ENCODE measurements around the gene ABHD12. TPM values are rescaled to one million over a fixed set of nuclear protein-coding genes. Genes with fewer than 3 reads are reported as not detected.

Gene ABHD12
- total RNA-seq, 1 experiment from 2014 or later: 117 TPM

DNA sequence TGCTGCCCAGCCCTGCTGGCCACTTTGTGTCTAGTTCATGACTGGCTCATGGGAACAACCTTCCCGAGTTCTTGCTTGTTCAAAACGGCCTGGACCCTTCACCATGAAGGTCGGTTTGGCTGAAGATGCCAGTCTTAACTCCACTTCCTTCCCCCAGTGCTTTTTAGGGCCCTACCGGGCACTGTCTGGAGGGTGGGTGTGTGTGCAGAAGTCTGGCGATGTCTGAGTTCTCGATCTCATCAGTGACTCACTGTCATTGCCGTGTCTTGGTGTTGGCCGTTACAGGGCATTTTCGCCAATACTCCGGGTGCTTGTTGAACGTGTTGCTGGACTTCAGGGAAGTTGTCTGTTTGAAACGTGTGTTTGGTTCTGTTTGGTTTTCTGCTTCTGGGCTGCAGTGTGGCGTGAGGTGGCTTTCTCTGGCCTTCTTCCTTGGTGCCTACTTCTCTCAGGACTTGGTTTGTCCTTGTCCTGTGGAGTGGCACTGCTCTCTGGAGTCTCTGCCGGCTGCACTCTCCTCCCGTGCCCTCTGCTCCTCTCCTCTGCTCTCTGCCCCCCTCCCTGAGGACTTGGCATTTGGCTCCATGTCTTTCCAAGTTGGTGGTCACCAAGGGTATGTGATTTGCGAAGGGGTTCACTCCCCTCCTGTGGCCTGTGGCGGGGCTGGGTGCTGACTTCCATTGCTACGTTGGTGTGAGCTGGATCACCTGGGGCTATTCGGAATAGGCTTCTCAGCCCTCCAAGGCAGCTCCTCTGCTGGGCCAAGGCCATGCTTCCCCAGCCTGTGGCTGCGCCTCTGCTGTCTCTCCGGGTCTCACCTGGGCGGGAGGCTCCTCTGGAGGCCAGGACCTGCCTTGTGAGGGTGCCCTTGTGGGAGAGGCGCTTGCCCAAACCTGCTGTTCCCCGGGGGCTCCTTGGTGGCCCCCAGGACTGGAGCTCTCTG lies 104.5 kb downstream of the ABHD12 start:
- DNase-seq (ENCODE audit: low read depth in 1 of 2, low spot score in 2 of 2): peak in 1 of 2 experiments; percentile 37
- Histone ChIP-seq H3K36me3 (peaks cover 100% of the 10 kb centered on the region), H3K9me3 (replicated peaks) (no peaks in the 10 kb centered on the region), H3K4me3 (no peak overlapping the region), H3K27me3 (replicated peaks) (no peaks in the 10 kb centered on the region), H3K4me1 (replicated peaks) (no peaks in the 10 kb centered on the region), H3K27ac (no peak overlapping the region)

- Histone ChIP-seq H3K4me3 (no peak overlapping the region), H3K27ac (no peak overlapping the region), H3K4me1 (replicated peaks) (no peaks in the 10 kb centered on the region), H3K27me3 (replicated peaks) (no peaks in the 10 kb centered on the region), H3K9me3 (replicated peaks) (no peaks in the 10 kb centered on the region), H3K36me3 (peaks cover 100% of the 10 kb centered on the region)
- peak in 1 of 2 experiments; percentile 36 for DNase-seq (ENCODE audit: low read depth in 1 of 2, low spot score in 2 of 2)
Measured at GRCh38 chr20:25285091-25285647, 105.5 kb downstream of the ABHD12 start.

DNA sequence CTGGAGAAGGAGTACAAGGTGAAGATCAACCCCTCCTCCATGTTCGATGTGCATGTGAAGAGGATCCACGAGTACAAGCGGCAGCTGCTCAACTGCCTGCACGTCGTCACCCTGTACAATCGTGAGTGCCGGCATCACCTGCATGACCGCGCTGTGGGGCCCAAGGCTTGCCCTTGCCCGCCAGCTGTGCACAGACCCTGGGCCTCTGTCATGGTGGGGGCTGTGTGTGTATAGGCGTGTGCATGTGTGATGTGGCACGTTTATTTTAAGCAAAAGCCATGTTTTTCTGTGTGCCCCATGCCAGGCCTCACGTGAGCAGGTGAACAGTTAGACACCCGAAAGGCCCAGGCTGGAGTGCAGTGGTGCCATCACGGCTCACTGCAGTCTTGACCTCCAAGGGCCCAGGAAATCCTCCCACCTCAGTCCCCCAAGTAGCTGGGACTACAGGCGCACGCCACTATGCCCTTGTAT lies 106.5 kb downstream of the ABHD12 start:
- H3K4me3 ChIP-seq: no peak overlapping the region
- H3K4me1 ChIP-seq (replicated peaks): no peaks in the 10 kb centered on the region
- H3K9me3 ChIP-seq (replicated peaks): no peaks in the 10 kb centered on the region
- no peaks in the 10 kb centered on the region for H3K27me3 ChIP-seq (replicated peaks)
- peak in 1 of 2 experiments; percentile 33 for DNase-seq (ENCODE audit: low read depth in 1 of 2, low spot score in 2 of 2)
- peaks cover 100% of the 10 kb centered on the region for H3K36me3 ChIP-seq
- H3K27ac ChIP-seq: no peak overlapping the region

DNA sequence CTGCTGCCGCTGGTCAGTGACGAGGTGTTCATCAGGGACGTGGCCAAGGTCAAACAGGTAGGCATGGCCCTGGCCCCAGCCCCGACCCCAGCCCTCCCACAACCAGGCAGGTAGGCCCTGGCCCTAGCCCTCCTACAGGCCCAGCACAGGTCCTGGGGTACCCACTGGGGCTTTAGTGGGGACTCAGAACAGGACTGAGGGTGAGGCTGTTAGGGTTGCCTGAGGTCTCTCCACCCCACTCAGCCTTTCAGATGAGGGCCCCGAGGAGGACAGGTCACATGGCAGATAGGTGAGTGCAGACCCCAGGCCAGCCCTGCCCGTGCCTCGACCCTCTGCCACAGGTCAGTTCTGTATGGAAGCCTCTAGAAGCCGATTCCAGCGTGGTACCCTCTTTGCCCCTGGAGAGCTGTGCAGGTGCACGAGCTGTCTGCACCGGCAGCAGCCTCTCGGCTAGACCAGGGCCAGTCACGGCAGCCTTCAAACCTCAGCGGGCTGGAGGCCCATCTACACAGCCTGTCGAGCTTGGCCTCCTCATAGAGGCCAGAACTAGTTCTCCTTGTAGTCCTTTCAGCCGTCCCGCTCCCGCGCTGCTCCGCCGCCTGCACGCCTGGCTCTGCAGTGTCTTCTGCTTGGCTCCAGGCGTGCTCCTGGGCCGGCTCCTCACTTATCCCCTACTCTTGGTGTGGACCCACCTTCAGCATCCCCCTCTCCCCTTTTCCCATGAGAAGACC lies 107.2 kb downstream of the ABHD12 start:
- Histone ChIP-seq H3K4me1 (replicated peaks) (no peaks in the 10 kb centered on the region), H3K4me3 (no peak overlapping the region), H3K36me3 (peaks cover 100% of the 10 kb centered on the region), H3K27ac (no peak overlapping the region), H3K9me3 (replicated peaks) (no peaks in the 10 kb centered on the region), H3K27me3 (replicated peaks) (no peaks in the 10 kb centered on the region)
- DNase-seq (ENCODE audit: low read depth in 1 of 2, low spot score in 2 of 2): peak in 1 of 2 experiments; percentile 34

DNA sequence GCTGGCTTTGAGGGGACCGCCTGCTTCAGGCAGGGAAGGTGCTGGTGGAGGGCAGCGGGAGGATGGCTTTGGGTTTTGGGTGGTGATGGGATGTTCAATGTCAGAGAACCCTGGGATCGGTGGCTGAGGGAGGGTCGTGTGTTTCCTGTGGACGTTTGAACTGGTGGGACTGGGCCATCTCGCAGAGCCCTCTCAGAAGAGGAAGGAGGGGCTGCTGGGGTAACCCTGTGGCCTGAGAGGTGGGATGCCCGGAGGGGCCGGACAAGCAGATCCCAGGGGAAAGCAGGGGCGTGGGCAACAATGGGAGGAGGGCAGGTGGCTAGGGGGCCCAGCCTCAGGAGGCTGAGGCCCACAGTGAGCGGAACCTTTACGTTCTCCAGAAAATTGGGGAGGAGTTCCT lies 107.8 kb downstream of the ABHD12 start:
- no peaks in the 10 kb centered on the region for H3K9me3 ChIP-seq (replicated peaks)
- H3K4me1 ChIP-seq (replicated peaks): no peaks in the 10 kb centered on the region
- H3K4me3 ChIP-seq: no peak overlapping the region
- H3K27me3 ChIP-seq (replicated peaks): no peaks in the 10 kb centered on the region
- H3K27ac ChIP-seq: no peak overlapping the region
- peaks cover 100% of the 10 kb centered on the region for H3K36me3 ChIP-seq
- DNase-seq (ENCODE audit: low read depth in 1 of 2, low spot score in 2 of 2): peak in 1 of 2 experiments; percentile 41

DNA sequence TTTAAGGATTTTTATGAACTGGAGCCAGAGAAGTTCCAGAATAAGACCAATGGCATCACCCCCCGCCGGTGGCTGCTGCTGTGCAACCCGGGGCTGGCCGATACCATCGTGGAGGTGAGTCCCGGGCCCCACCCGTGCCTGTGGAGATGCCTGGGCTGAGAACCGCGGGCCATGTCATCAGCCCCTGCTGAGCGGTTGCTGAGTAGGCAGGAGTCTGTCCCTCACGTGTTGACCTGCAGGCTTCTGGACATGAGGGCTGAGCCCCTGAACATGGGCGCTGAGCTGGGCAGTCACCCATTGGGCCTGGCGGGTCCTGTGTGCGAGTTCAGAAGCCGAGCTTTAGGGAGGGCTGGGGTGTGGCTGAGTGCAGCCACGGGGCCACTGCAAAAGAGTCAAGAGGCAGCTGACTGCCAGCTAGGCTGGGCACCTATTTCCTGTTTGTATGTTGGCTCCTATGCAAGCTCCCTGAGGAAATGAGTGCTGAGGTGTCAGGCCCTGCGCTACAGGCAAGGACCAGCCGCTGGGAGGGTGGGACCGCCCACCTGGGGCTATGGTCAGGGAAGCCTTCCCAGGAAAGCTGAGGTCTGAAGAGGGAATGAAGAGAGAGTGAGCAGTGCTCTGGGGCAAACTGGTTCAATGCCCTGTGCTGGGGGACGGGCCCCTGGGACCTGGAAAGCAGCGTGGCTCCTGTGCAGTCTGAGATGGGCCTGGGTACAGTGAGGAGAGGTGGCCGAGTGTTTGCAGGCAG lies 108.4 kb downstream of the ABHD12 start:
- H3K4me3 ChIP-seq: no peak overlapping the region
- peaks cover 100% of the 10 kb centered on the region for H3K36me3 ChIP-seq
- H3K4me1 ChIP-seq (replicated peaks): no peaks in the 10 kb centered on the region
- peak in 1 of 2 experiments; percentile 41 for DNase-seq (ENCODE audit: low read depth in 1 of 2, low spot score in 2 of 2)
- H3K27ac ChIP-seq: no peak overlapping the region
- H3K27me3 ChIP-seq (replicated peaks): no peaks in the 10 kb centered on the region
- no peaks in the 10 kb centered on the region for H3K9me3 ChIP-seq (replicated peaks)

GRCh38 chr20:25281541-25281991 lies 109.1 kb downstream of the ABHD12 start:
- Histone ChIP-seq H3K9me3 (replicated peaks) (no peaks in the 10 kb centered on the region), H3K4me3 (no peak overlapping the region), H3K36me3 (peaks cover 100% of the 10 kb centered on the region), H3K27me3 (replicated peaks) (no peaks in the 10 kb centered on the region), H3K27ac (no peak overlapping the region), H3K4me1 (replicated peaks) (no peaks in the 10 kb centered on the region)
- peak in 1 of 2 experiments; percentile 37 for DNase-seq (ENCODE audit: low read depth in 1 of 2, low spot score in 2 of 2)

GRCh38 chr20:25280574-25281535 lies 109.8 kb downstream of the ABHD12 start:
- no peaks in the 10 kb centered on the region for H3K4me1 ChIP-seq (replicated peaks)
- no peak overlapping the region for H3K27ac ChIP-seq
- H3K36me3 ChIP-seq: peaks cover 100% of the 10 kb centered on the region
- DNase-seq (ENCODE audit: low read depth in 1 of 2, low spot score in 2 of 2): peak in 1 of 2 experiments; percentile 41
- H3K9me3 ChIP-seq (replicated peaks): no peaks in the 10 kb centered on the region
- H3K27me3 ChIP-seq (replicated peaks): no peaks in the 10 kb centered on the region
- H3K4me3 ChIP-seq: no peak overlapping the region

DNA sequence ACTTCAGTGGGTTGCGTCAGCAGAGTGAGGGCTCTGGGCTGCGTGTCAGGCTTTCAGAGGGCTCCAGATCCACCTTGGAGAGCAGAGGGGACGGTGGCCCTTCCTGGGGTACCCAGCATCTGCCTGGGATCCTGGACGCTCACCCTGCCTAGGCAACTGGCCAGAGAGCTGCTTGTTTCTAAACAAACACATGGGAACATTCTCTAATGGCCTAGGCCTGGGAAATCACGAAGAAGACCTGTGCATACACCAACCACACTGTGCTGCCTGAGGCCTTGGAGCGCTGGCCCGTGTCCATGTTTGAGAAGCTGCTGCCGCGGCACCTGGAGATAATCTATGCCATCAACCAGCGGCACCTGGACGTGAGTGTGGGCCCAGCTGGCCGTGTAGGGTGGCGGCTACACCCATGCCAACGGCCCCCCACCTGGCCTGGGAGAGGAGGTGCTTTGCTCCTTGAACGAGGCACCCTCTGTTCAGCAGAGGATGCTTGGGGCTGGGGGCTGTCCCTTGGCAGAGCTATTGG lies 110.5 kb downstream of the ABHD12 start:
- Histone ChIP-seq H3K4me1 (replicated peaks) (no peaks in the 10 kb centered on the region), H3K36me3 (peaks cover 100% of the 10 kb centered on the region), H3K27me3 (replicated peaks) (no peaks in the 10 kb centered on the region), H3K4me3 (no peak overlapping the region), H3K9me3 (replicated peaks) (no peaks in the 10 kb centered on the region), H3K27ac (no peak overlapping the region)
- DNase-seq (ENCODE audit: low read depth in 1 of 2, low spot score in 2 of 2): no peak

- Histone ChIP-seq H3K27ac (no peak overlapping the region), H3K27me3 (replicated peaks) (no peaks in the 10 kb centered on the region), H3K36me3 (peaks cover 100% of the 10 kb centered on the region), H3K4me1 (replicated peaks) (no peaks in the 10 kb centered on the region), H3K4me3 (no peak overlapping the region), H3K9me3 (replicated peaks) (no peaks in the 10 kb centered on the region)
- peak in 1 of 2 experiments; percentile 28 for DNase-seq (ENCODE audit: low read depth in 1 of 2, low spot score in 2 of 2)
Measured at GRCh38 chr20:25279403-25279802, 111.2 kb downstream of the ABHD12 start.

DNA sequence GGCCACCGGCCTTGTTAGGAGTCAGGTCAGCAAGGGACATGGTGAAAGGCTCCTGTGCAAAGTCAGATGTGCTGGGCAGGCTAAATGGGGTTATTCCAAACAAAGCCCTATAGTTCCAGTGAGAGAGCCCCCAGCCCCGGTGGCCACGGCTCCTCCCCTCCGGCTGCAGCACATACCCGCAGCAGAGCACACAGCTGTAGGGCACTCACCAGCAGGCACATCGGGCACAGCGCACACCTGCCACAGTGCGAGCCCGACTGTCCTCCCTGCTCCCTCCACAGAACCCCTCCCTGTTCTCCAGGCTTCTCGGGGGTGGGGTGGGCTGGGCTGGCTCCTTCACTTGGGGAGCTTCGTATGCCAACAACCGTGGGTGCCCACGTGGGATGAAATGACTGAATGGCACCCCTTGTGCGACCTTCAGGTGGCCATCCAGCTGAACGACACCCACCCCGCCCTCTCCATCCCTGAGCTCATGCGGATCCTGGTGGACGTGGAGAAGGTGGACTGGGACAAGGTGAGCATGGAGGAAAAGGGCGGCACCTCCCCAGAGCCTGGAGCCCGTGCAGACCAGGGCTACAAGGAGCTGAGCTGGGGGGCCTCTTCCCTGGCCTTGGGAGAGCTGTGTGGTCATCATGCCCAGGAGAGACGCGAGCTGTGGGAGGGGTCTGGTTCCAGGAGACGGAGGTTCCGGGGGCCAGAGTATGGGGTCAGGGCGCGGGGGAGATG lies 111.8 kb downstream of the ABHD12 start:
- H3K27ac ChIP-seq: no peak overlapping the region

More for the DNA sequence above, 111.8 kb downstream of the ABHD12 start:
- no peaks in the 10 kb centered on the region for H3K4me1 ChIP-seq (replicated peaks)
- H3K4me3 ChIP-seq: no peak overlapping the region
- peaks cover 100% of the 10 kb centered on the region for H3K36me3 ChIP-seq
- H3K9me3 ChIP-seq (replicated peaks): no peaks in the 10 kb centered on the region
- peak in 1 of 2 experiments; percentile 35 for DNase-seq (ENCODE audit: low read depth in 1 of 2, low spot score in 2 of 2)
- H3K27me3 ChIP-seq (replicated peaks): no peaks in the 10 kb centered on the region

Measured in SJSA1 (cell line).